DOHH2 (cell line): ENCODE data around the gene DNAJC28.
"Not testable (repeated sequence)": the region's sequence is repeated elsewhere in the genome, so short reads cannot be mapped to it uniquely, and the experiment has no call there.

Experiments used
- H3F3A ChIP-seq: fragments of 200-600 bp; sonication (generic), shearing (Covaris generic); 2 replicates; pipeline ENCODE4 v1.6.0; 2016; ENCODE audit warnings: antibody characterized with exemption, mild to moderate bottlenecking; ENCODE audit not compliant: control insufficient read depth, insufficient read depth
- H3K27ac ChIP-seq: fragments of 200-600 bp; sonication (generic); 2 replicates; pipeline ENCODE4 v1.5.1; 2014; ENCODE audit warnings: low read depth, mild to moderate bottlenecking, low read length, moderate library complexity
- H3K27me3 ChIP-seq: fragments of 200-600 bp; sonication (generic); 2 replicates; pipeline ENCODE4 v1.6.1; 2014; ENCODE audit warnings: mild to moderate bottlenecking, low read length, mixed read lengths; ENCODE audit not compliant: control insufficient read depth
- H3K36me3 ChIP-seq: fragments of 200-600 bp; sonication (generic); 2 replicates; pipeline ENCODE4 v1.6.1; 2014; ENCODE audit warnings: mild to moderate bottlenecking, low read length, moderate library complexity, mixed read lengths; ENCODE audit not compliant: control insufficient read depth
- H3K4me1 ChIP-seq: fragments of 200-600 bp; sonication (generic); 2 replicates; pipeline ENCODE4 v1.6.1; 2014; ENCODE audit warnings: mild to moderate bottlenecking, low read length, mixed read lengths; ENCODE audit not compliant: control insufficient read depth
- H3K4me2 ChIP-seq: fragments of 200-600 bp; sonication (generic); 2 replicates; pipeline ENCODE4 v1.6.0; 2014; ENCODE audit warnings: mild to moderate bottlenecking, low read length, moderate library complexity
- H3K4me3 ChIP-seq: fragments of 200-600 bp; sonication (generic); 2 replicates; pipeline ENCODE4 v1.5.1; 2014; ENCODE audit warnings: mild to moderate bottlenecking, low read length, mixed read lengths
- H3K79me2 ChIP-seq: fragments of 200-600 bp; sonication (generic); 2 replicates; pipeline ENCODE4 v1.6.1; 2014; ENCODE audit warnings: mild to moderate bottlenecking, low read length, mixed read lengths; ENCODE audit not compliant: control insufficient read depth
- H3K9me2 ChIP-seq: fragments of 200-600 bp; sonication (generic); replicated peaks from 2 replicates; pipeline ENCODE4 v1.6.1; 2014; ENCODE audit warnings: mild to moderate bottlenecking, low read length, mixed read lengths; ENCODE audit not compliant: control insufficient read depth
- H3K9me3 ChIP-seq: fragments of 200-600 bp; sonication (generic); 2 replicates; pipeline ENCODE4 v1.6.1; 2014; ENCODE audit warnings: antibody characterized with exemption, low read length, mixed read lengths; ENCODE audit not compliant: control insufficient read depth, insufficient read depth
- H4K20me1 ChIP-seq: fragments of 200-600 bp; sonication (generic); 2 replicates; pipeline ENCODE4 v1.6.0; 2014; ENCODE audit warnings: low read depth, mild to moderate bottlenecking, antibody characterized with exemption, low read length, moderate library complexity; ENCODE audit not compliant: control insufficient read depth, insufficient read depth
- EZH2phosphoT487 ChIP-seq: fragments of 200-600 bp; sonication (generic); IDR thresholded peaks from 2 replicates; pipeline ENCODE4 v1.6.1; 2017; ENCODE audit warnings: borderline replicate concordance, mild to moderate bottlenecking, antibody characterized with exemption, low read length, moderate library complexity, mixed read lengths
- TF ChIP-seq, protein P1 (sequence below): fragments of 200-600 bp; sonication (generic); IDR thresholded peaks from one replicate; pipeline ENCODE4 v1.5.1; 2014; ENCODE audit warnings: antibody characterized with exemption, mild to moderate bottlenecking, low read depth, low read length; ENCODE audit not compliant: poor library complexity, severe bottlenecking

Gene DNAJC28

DNA sequence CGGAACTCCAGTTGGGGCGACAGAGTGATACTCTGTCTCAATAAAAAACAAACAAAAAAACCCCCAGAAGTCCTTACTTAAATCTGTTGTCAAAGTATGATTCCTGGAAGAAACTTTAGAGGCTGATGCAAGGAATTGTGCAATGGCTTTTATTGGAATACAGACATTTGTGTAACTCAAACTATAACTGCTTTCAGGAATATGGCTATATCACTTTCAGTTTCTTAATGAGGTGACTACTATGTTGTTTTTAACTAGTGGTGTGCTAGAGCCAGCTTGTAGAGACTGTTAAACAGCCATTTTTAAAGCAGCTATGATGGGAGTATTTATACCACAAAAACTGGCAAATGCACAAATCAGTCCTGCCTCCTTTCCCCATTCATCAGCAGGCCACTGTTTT lies 22.7 kb upstream of the DNAJC28 start:
- H3K4me2 ChIP-seq: no peak overlapping the region
- no peaks in the 10 kb centered on the region for H3K9me3 ChIP-seq
- H3K79me2 ChIP-seq: no peaks in the 10 kb centered on the region
- no peaks in the 10 kb centered on the region for H3K27me3 ChIP-seq
- TF ChIP-seq, protein P1, sequence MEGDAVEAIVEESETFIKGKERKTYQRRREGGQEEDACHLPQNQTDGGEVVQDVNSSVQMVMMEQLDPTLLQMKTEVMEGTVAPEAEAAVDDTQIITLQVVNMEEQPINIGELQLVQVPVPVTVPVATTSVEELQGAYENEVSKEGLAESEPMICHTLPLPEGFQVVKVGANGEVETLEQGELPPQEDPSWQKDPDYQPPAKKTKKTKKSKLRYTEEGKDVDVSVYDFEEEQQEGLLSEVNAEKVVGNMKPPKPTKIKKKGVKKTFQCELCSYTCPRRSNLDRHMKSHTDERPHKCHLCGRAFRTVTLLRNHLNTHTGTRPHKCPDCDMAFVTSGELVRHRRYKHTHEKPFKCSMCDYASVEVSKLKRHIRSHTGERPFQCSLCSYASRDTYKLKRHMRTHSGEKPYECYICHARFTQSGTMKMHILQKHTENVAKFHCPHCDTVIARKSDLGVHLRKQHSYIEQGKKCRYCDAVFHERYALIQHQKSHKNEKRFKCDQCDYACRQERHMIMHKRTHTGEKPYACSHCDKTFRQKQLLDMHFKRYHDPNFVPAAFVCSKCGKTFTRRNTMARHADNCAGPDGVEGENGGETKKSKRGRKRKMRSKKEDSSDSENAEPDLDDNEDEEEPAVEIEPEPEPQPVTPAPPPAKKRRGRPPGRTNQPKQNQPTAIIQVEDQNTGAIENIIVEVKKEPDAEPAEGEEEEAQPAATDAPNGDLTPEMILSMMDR: no peak
- TF ChIP-seq EZH2phosphoT487: no peak
- H3K9me2 ChIP-seq: no peaks in the 10 kb centered on the region
- H3K4me3 ChIP-seq: no peak overlapping the region
- H3K27ac ChIP-seq: no peak overlapping the region
- no peaks in the 10 kb centered on the region for H4K20me1 ChIP-seq
- no peaks in the 10 kb centered on the region for H3F3A ChIP-seq
- peaks cover 88% of the 10 kb centered on the region for H3K36me3 ChIP-seq
- no peaks in the 10 kb centered on the region for H3K4me1 ChIP-seq

DNA sequence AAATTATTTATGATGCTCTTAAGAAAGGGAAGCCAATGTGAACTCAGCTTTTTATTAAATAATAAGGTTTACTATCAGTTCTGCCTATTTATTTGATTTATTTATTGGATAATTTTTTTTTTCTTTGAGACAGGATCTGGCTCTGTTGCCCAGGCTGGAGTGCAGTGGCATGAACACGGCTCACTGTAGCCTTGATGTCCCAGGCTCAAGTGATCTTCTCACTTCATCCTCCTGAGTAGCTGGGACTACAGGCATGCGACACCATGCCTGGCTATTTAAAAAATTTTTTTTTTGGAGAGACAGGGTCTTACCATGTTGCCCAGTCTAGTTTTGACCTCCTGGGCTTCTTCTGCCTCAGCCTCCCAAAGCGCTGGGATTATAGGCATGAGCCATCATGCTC lies 21.0 kb upstream of the DNAJC28 start:
- Histone ChIP-seq H3K4me3 (no peak overlapping the region), H3K27me3 (no peaks in the 10 kb centered on the region), H3K9me3 (no peaks in the 10 kb centered on the region), H3K27ac (no peak overlapping the region), H3K79me2 (no peaks in the 10 kb centered on the region), H3K36me3 (peaks cover 87% of the 10 kb centered on the region), H3K9me2 (no peaks in the 10 kb centered on the region), H3F3A (no peaks in the 10 kb centered on the region), H4K20me1 (no peaks in the 10 kb centered on the region), H3K4me1 (no peaks in the 10 kb centered on the region), H3K4me2 (no peak overlapping the region)
- TF ChIP-seq, protein P1: no peak
- TF ChIP-seq EZH2phosphoT487: no peak

DNA sequence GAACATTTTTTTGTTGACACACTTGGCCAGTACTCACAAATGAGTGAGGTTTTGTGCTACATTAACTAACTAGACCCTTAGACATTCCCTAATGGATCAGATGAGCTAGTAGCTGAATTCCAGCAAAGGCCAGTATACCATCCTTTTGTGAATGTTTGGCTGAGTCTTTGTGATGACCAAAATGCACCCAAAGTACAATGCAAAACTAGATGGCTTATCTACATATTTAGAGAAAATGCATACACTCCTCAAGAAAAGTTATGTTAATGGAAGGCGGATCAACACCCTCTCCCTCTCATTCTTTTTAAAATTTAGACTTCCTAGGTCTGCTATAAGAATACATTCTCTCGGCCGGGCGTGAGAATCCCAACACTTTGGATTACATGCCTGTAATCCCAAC lies 20.1 kb upstream of the DNAJC28 start:
- H4K20me1 ChIP-seq: no peaks in the 10 kb centered on the region
- H3K4me1 ChIP-seq: no peaks in the 10 kb centered on the region
- no peak overlapping the region for H3K4me2 ChIP-seq
- H3K9me2 ChIP-seq: no peaks in the 10 kb centered on the region
- no peak overlapping the region for H3K4me3 ChIP-seq
- peaks cover 87% of the 10 kb centered on the region for H3K36me3 ChIP-seq
- no peaks in the 10 kb centered on the region for H3F3A ChIP-seq
- TF ChIP-seq EZH2phosphoT487: no peak
- TF ChIP-seq, protein P1: no peak
- H3K27me3 ChIP-seq: no peaks in the 10 kb centered on the region
- H3K27ac ChIP-seq: no peak overlapping the region
- no peaks in the 10 kb centered on the region for H3K9me3 ChIP-seq
- no peaks in the 10 kb centered on the region for H3K79me2 ChIP-seq

GRCh38 chr21:33510826-33511225 lies 19.3 kb upstream of the DNAJC28 start:
- no peaks in the 10 kb centered on the region for H3K27me3 ChIP-seq
- no peaks in the 10 kb centered on the region for H3K79me2 ChIP-seq
- no peaks in the 10 kb centered on the region for H3K9me2 ChIP-seq
- no peak overlapping the region for H3K4me3 ChIP-seq
- no peak overlapping the region for H3K27ac ChIP-seq
- TF ChIP-seq, protein P1: no peak
- TF ChIP-seq EZH2phosphoT487: no peak
- peaks cover 89% of the 10 kb centered on the region for H3K36me3 ChIP-seq
- H3K9me3 ChIP-seq: no peaks in the 10 kb centered on the region
- no peaks in the 10 kb centered on the region for H3K4me1 ChIP-seq
- H3F3A ChIP-seq: no peaks in the 10 kb centered on the region
- H3K4me2 ChIP-seq: no peak overlapping the region
- H4K20me1 ChIP-seq: no peaks in the 10 kb centered on the region

GRCh38 chr21:33507003-33507402 lies 15.5 kb upstream of the DNAJC28 start:
- not testable (repeated sequence) for H3K79me2 ChIP-seq, H3K9me3 ChIP-seq, H3K4me1 ChIP-seq, H4K20me1 ChIP-seq, H3K9me2 ChIP-seq, H3K4me2 ChIP-seq, H3K27me3 ChIP-seq, H3F3A ChIP-seq, H3K4me3 ChIP-seq, H3K27ac ChIP-seq
- H3K36me3 ChIP-seq: peaks cover 81% of the 10 kb centered on the region
